Nephron (organoid): ENCODE results near the gene EBF4.

Source experiments
- H3K27ac Mint-ChIP-seq, 3 experiments: 2 replicates each; pipeline ENCODE4 v1.8.0; 2020; ENCODE audit warnings: mixed read lengths in 3 of 3, mild to moderate bottlenecking in 2 of 3, moderate library complexity in 1 of 3
- H3K27me3 Mint-ChIP-seq: 2 replicates; pipeline ENCODE4 v1.8.0; 2021; ENCODE audit warnings: low read depth, mild to moderate bottlenecking, moderate library complexity, mixed read lengths
- H3K36me3 Mint-ChIP-seq: 2 replicates; pipeline ENCODE4 v1.8.0; 2020; ENCODE audit warnings: low read depth, mixed read lengths
- H3K4me1 Mint-ChIP-seq: 2 replicates; pipeline ENCODE4 v1.8.0; 2020; ENCODE audit warnings: mixed read lengths
- H3K4me3 Mint-ChIP-seq, 3 experiments: 2 replicates each; pipeline ENCODE4 v1.8.0; 2020; ENCODE audit warnings: mild to moderate bottlenecking in 3 of 3, mixed read lengths in 3 of 3, moderate library complexity in 2 of 3
- H3K9me3 Mint-ChIP-seq: 2 replicates; pipeline ENCODE4 v1.8.0; 2020; ENCODE audit warnings: mixed read lengths
- CTCF ChIP-seq, 3 experiments: fragments of 200-600 bp; sonication (generic); IDR thresholded peaks; one replicate each; pipeline ENCODE4 v1.5.0; 2021; ENCODE audit warnings: antibody characterized with exemption in 3 of 3; ENCODE audit not compliant: unreplicated experiment in 3 of 3

The EBF4 gene

DNA sequence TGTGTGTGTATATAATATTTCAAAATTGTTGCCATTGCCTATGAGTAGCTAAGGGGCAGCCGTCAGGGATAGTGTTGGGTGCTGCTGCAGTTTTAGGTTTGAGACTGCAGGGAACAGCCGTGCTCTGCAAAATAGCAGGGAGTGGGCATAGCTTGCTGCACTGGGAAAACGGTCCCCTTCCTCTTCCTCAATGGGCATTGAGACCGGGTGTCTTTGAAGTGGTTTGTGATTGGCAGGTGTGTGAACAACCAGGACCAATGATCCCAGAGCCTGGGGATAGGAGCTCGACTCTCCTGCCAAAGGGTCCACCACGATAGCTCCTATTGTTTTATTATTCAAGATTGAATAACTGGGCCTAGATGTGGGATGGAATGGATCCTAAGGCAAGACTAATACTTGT, 5.1 kb upstream of the EBF4 start:
- Mint-ChIP-seq H3K9me3 (no peaks in the 10 kb centered on the region), H3K4me1 (peaks cover 20% of the 10 kb centered on the region), H3K4me3 (no peak overlapping the region), H3K27ac (no peak overlapping the region), H3K27me3 (peaks cover 80% of the 10 kb centered on the region), H3K36me3 (no peaks in the 10 kb centered on the region)
- TF ChIP-seq CTCF (IDR thresholded peaks at IDR 0.05; ENCODE audit: unreplicated experiment in 3 of 3) = no peak

DNA sequence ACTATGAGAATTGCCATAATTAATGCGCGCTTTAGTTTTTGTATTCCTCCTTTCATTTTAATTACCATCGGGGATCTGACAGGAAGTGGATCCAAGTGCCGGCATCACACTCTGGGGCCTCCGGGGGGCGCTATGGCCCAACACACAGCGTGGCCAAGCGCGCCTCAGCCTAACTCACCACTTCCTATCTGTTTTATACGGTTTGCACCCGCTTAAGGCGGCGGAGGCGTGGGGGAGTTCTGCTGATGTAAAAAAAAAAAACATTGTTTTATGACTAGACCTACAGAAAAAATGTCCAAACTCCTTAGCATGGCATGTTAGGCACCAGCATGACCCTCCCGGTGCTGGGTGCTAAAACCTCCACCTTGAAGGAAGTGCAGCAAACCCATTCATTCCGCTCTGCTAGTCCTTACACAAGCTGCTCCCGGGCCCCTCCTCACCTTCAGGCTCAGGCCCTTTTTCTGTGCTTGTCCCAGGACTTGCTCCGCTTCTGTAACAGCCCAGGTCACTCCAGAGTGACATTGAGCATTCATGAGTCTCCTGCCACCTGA, 4.5 kb upstream of the EBF4 start:
- H3K27me3 Mint-ChIP-seq = peaks cover 76% of the 10 kb centered on the region
- peak; percentile 63 to 81 (median 75) for TF ChIP-seq CTCF (IDR thresholded peaks at IDR 0.05; ENCODE audit: unreplicated experiment in 3 of 3)
- no peaks in the 10 kb centered on the region for H3K36me3 Mint-ChIP-seq
- no peaks in the 10 kb centered on the region for H3K9me3 Mint-ChIP-seq
- H3K4me1 Mint-ChIP-seq = peaks cover 20% of the 10 kb centered on the region
- no peak overlapping the region for H3K27ac Mint-ChIP-seq
- H3K4me3 Mint-ChIP-seq = peak overlapping the region; percentile 14 to 24 (median 23)

- H3K4me3 Mint-ChIP-seq = peak overlapping the region; percentile 26 to 48 (median 38)
- no peak for TF ChIP-seq CTCF (IDR thresholded peaks at IDR 0.05; ENCODE audit: unreplicated experiment in 3 of 3)
- H3K27ac Mint-ChIP-seq = no peak overlapping the region
- no peaks in the 10 kb centered on the region for H3K9me3 Mint-ChIP-seq
- H3K36me3 Mint-ChIP-seq = no peaks in the 10 kb centered on the region
- peaks cover 83% of the 10 kb centered on the region for H3K27me3 Mint-ChIP-seq
- peaks cover 27% of the 10 kb centered on the region for H3K4me1 Mint-ChIP-seq
These were observed 2.4 kb upstream of the EBF4 start for GRCh38 chr20:2690213-2690612.

- TF ChIP-seq CTCF (IDR thresholded peaks at IDR 0.05; ENCODE audit: unreplicated experiment in 3 of 3) = no peak
- H3K27me3 Mint-ChIP-seq = peaks cover 83% of the 10 kb centered on the region
- peak overlapping the region; percentile 3 to 80 (median 58) for H3K27ac Mint-ChIP-seq
- no peaks in the 10 kb centered on the region for H3K36me3 Mint-ChIP-seq
- H3K4me3 Mint-ChIP-seq = peak overlapping the region; percentile 95 to 97 (median 96)
- H3K9me3 Mint-ChIP-seq = no peaks in the 10 kb centered on the region
- H3K4me1 Mint-ChIP-seq = peaks cover 30% of the 10 kb centered on the region
These were observed 1.9 kb upstream of the EBF4 start for GRCh38 chr20:2690718-2691117.

DNA sequence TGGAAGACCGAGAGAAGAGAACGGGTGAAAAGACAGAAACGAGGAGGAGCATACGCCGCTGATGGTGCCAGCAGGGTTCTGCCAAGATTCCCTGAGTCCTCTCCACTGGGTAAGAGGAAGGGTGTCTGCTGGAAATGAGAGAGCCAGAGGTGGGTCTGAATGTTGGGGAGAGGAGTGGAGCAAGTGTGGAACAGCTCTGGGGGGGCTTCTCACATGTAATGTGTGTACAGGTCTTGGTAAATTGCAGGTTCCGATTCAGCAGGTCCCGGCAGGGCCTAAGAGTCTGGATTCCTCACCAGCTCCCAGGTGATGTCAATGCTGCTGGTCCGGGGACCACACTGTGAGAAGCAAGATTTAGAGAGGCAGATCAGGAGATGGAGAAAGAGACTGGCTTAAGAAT, 1.5 kb upstream of the EBF4 start:
- Mint-ChIP-seq H3K4me1 (peaks cover 34% of the 10 kb centered on the region), H3K27me3 (peaks cover 83% of the 10 kb centered on the region), H3K36me3 (no peaks in the 10 kb centered on the region), H3K27ac (peak overlapping the region; percentile 3 to 97 (median 80)), H3K4me3 (peak overlapping the region; percentile 95 to 97 (median 96)), H3K9me3 (no peaks in the 10 kb centered on the region)
- no peak for TF ChIP-seq CTCF (IDR thresholded peaks at IDR 0.05; ENCODE audit: unreplicated experiment in 3 of 3)

DNA sequence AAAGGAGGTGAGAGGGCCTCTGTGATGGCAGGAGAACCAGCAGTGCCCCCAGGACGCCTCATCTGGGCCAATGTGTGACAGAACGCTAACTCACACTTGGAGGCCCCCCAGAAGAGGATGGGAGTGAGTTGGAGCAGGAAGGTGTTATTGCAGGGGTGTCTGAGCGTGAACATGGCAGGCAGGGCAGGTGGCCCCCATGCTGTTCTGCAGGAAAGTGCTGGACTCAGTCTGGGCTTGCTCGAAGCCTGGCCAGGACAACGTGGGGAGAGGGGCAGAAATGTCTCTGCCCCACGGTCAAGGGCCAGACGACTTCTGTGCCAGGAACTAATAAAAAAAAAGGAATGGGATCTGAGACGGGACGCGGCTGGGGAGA, 931 bp upstream of the EBF4 start:
- Mint-ChIP-seq H3K9me3 (no peaks in the 10 kb centered on the region), H3K4me1 (peaks cover 37% of the 10 kb centered on the region), H3K27ac (peak overlapping the region; percentile 80 to 97 (median 89)), H3K4me3 (peak overlapping the region; percentile 95 to 97 (median 96)), H3K36me3 (no peaks in the 10 kb centered on the region), H3K27me3 (peaks cover 81% of the 10 kb centered on the region)
- TF ChIP-seq CTCF (IDR thresholded peaks at IDR 0.05; ENCODE audit: unreplicated experiment in 3 of 3) = no peak
